ENCODE measurements around the gene CBX2.

CBX2 gene

DNA sequence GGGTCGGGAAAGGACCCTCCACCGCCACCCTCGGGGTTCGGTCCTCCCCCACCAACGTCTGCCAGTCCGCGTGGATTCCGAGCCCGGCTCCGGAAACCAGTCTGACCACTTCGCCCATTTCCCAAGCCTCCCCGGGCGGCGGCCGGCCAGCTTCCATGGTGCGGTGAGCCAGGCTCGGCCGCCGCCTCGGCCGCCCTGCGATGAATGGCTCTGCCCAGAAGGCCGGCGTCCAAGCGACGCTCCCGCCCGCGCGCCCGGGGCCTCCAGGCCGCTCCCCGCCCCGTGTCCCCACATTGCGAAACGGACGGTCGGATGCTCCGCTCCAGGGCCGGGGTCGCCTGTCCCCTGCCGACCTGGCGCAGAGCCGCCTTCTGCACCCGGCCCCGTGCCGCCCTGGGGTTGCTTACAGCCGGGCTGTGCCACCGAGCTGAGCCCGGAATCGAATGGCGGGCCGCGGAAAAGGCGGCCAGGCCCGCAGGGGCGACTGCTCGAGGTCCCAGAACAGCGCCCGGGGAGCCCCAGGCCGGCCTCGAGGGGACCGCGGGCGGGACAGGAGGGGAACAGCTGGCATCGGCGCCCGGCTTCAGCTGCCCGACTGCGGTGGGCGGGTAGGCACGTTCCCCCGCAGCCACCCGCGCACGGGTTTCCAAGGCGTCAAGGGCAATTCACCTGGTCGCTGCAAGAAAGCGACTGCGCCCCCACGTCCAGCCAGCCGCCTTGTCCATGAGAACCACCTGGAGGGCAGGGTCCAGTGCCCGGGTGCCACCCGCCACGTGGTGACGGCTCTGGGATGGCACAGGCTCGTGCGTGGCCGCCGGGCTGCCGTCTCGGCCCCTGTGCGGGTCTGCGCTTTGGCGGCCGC, 37.3 kb downstream of the CBX2 start:
- H3K27me3 Mint-ChIP-seq: peaks cover 23% of the 10 kb centered on the region
- no peak overlapping the region for H3K4me3 Mint-ChIP-seq
- no peaks in the 10 kb centered on the region for H3K9me3 Mint-ChIP-seq (ENCODE audit: low read depth)
- H3K27ac Mint-ChIP-seq: no peak overlapping the region
- peaks cover 6% of the 10 kb centered on the region for H3K36me3 Mint-ChIP-seq
- H3K4me1 Mint-ChIP-seq (ENCODE audit: low read depth): peaks cover 22% of the 10 kb centered on the region

DNA sequence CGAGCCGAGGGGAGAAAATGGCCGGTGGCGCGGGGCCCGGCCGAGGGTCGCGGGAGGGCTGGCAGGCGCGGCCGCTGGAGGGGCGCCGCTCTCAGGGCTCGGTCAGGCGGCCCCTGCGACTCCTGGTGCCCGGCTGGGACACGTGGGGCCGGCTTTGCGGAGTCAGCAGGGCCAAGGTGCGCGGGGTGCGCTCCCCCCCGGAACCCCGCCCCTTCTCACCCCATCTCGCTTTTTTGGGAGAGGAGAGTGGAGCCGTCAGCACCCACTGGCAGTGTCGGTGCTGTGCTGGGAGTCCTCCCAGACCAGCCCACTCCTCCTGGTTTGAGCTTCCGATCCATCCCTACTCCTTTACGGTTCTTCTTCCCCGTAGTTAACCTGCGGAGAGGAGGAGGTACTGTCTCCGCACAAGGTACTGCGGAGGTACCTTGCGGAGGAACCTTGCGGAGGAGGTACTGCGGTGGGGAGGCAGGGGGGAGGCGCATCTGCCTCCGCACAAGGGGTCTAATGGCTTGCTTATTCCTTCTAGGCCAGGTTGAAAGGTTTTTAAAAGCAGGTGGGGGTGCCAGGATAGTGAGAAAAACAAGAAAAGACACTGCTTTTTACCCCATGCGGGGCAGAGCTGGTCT, 38.0 kb downstream of the CBX2 start:
- no peak overlapping the region for H3K27ac Mint-ChIP-seq
- H3K36me3 Mint-ChIP-seq: peaks cover 6% of the 10 kb centered on the region
- peaks cover 19% of the 10 kb centered on the region for H3K4me1 Mint-ChIP-seq (ENCODE audit: low read depth)
- peaks cover 21% of the 10 kb centered on the region for H3K27me3 Mint-ChIP-seq
- no peaks in the 10 kb centered on the region for H3K9me3 Mint-ChIP-seq (ENCODE audit: low read depth)
- H3K4me3 Mint-ChIP-seq: peak overlapping the region; percentile 56

DNA sequence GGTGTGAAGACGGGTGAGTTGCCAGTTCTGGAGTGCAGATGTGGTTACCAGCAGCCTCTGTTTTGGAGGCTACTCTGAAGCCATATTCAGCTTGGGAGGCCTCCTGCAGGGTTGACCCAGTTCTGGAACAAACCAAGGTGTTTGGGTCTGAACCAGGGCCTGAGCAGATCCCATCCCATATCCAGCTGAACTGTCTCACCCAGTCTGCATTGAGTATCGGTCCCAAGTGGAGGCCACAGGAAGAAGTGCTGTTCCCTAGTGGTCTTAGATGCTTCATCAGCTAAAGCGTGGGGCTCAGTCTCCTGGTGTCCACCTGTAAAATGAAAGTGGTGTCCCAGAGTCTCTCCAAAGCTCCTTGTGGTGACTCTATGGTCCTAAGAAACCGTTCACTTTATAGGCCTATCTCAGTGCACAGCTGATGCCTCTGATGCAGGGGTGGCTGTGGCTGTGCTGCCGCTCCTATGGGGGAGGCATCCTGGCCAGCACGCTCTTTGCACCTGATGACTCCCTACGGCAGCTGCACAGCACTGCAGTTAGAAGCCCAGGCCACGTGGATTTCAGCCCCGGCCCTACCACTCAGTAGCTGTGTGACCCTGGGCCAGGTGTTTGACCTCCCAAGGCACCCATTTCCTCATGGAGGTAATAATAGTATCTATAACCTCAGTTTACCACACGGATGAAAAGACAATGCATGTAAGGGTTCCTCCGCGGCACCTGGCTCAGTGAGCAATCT, 40.2 kb downstream of the CBX2 start:
- peaks cover 10% of the 10 kb centered on the region for H3K4me1 Mint-ChIP-seq (ENCODE audit: low read depth)
- H3K9me3 Mint-ChIP-seq (ENCODE audit: low read depth): no peaks in the 10 kb centered on the region
- H3K4me3 Mint-ChIP-seq: no peak overlapping the region
- H3K27ac Mint-ChIP-seq: no peak overlapping the region
- H3K27me3 Mint-ChIP-seq: peaks cover 17% of the 10 kb centered on the region
- peaks cover 6% of the 10 kb centered on the region for H3K36me3 Mint-ChIP-seq

DNA sequence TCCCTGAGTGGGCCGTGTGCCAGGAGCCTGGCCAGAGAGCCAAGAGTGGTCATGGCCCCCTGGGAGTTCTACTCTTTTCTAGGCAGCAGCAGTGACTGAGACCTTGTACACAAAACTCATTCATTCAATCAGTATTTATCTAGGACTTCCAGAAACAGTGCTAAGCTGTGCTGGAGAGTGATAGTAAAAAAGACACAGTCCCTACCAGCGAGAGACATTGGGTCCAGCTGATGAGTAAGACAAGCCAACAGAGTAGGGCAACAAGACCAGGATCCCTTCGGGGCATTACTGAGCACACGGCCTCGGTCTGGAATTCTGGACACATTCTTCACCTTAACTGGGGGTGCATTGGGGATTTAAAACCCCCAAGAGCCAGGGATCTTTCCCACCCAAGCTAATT, 41.1 kb downstream of the CBX2 start:
- no peaks in the 10 kb centered on the region for H3K9me3 Mint-ChIP-seq (ENCODE audit: low read depth)
- H3K4me3 Mint-ChIP-seq: no peak overlapping the region
- H3K27ac Mint-ChIP-seq: no peak overlapping the region
- peaks cover 6% of the 10 kb centered on the region for H3K36me3 Mint-ChIP-seq
- peaks cover 17% of the 10 kb centered on the region for H3K27me3 Mint-ChIP-seq
- peaks cover 10% of the 10 kb centered on the region for H3K4me1 Mint-ChIP-seq (ENCODE audit: low read depth)

DNA sequence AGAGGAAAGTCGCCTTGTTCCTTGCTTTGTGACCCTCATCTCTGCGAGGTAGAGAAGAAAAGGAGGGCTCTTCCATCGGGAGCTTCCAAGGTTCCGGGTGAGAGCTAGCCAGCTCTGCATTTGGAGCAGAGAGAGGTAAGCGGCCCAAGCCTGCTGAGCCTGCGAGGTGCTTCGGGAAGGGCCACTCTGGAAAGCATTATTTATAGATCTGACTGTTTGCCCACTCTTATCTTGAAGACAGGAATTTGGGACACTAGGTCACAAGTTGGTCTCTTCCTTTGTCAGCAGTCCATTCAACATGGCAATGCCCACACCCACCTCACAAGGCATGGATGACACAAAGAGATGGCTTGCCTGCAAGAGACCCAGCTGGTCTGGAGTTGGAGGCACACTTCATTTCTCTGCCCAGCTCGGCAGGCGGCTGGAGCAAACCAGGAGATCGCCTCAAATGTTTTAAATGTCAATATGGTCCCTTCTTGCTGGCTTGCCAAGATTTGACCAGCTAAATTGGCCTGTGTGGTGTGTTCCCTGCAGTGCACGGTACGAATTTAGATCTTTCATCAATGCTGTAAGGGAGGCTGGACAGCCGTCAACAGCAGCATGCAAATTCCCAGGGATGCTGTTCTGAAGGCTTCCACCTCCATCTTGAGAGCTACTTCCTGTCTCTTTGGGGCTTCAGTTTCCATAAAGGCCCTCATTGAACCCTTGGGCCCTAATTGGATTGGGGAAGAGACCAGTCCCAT, 41.8 kb downstream of the CBX2 start:
- H3K4me3 Mint-ChIP-seq: no peak overlapping the region
- H3K4me1 Mint-ChIP-seq (ENCODE audit: low read depth): peaks cover 5% of the 10 kb centered on the region
- H3K27me3 Mint-ChIP-seq: peaks cover 13% of the 10 kb centered on the region
- H3K36me3 Mint-ChIP-seq: peaks cover 6% of the 10 kb centered on the region
- no peaks in the 10 kb centered on the region for H3K9me3 Mint-ChIP-seq (ENCODE audit: low read depth)
- no peak overlapping the region for H3K27ac Mint-ChIP-seq

DNA sequence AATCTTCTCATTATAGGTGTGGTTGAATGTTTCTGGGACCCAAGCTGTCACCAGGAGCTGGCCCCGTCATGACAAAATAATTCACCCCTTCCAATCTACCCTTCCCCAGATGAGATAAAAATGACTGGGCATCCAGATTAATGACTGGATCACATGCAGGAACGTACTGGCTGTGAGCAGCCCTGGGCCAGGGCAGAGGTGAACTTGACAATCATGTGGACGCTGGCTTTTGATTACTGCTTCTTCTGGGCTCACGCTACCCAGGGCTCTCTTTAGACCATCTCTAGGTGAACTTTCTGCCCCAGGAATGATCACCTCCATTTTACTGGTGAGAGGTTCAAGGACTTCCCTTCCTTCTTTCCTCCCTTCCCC, 43.0 kb downstream of the CBX2 start:
- H3K9me3 Mint-ChIP-seq (ENCODE audit: low read depth): no peaks in the 10 kb centered on the region
- H3K4me1 Mint-ChIP-seq (ENCODE audit: low read depth): peaks cover 4% of the 10 kb centered on the region
- H3K27ac Mint-ChIP-seq: no peak overlapping the region
- no peak overlapping the region for H3K4me3 Mint-ChIP-seq
- H3K27me3 Mint-ChIP-seq: peaks cover 12% of the 10 kb centered on the region
- H3K36me3 Mint-ChIP-seq: peaks cover 5% of the 10 kb centered on the region

DNA sequence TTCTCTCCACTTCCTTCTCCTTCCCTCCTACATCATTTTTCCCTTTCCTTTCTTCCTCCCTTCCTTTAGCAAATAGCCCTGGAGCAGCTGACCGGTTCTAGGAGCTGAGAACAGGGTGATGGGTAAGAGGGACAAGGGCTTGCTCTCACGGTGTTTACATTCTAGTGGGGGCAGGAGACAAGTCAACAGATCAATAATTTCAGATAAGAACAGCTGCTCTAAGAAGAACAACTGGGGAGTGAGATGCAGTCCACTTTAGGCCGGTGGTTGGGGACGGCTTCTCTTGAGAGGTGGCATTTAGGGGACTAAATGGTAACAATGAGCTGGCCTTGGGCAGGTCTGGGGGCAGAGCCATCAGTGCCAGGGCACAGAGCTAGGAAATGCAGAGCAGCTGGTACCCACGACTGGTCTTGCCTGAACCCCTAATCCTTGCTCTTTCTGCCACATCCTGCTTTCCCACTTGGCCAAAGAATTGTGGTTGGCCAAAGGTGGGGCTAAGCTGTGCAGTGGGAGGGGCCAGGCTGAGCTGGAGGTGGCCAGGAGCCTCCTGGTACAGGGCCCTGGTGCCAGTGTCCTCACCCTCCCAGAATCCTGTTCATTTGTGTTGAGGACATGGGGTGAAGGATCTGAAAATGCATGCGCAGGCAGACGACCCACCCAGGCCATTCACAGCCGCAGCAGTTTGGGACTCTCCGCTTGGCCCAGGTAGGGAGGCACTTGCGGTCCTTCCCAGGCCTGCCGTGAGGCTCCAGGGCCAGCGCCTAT, 43.6 kb downstream of the CBX2 start:
- Mint-ChIP-seq H3K4me3 (no peak overlapping the region), H3K4me1 (ENCODE audit: low read depth) (peaks cover 6% of the 10 kb centered on the region), H3K27me3 (peaks cover 8% of the 10 kb centered on the region), H3K9me3 (ENCODE audit: low read depth) (no peaks in the 10 kb centered on the region), H3K36me3 (peaks cover 3% of the 10 kb centered on the region), H3K27ac (no peak overlapping the region)

DNA sequence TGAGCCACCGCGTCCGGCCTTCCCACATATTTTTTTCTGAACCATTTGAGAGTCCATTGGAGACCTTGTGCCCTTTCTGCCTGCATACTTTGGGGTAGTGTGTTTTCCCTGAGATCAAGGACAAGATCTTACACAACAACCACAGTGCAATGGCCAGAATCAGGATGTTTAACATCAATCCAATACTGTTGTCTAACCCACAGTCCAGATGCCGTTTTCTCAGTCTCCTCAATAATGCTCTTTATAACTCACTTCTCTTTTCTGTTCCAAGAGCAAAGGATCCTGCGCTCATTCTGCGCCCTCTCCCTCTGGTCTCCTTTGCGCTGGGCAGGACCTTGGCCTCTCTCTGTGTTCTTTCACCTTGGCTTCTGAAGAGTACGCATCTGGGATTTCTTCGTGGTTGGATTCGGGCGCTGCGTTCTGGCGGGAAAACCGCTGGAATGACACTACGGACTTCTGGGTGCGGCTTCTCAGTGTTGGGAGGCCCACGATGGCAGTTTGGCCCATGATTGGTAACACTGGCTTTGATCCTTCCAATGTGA, 44.7 kb downstream of the CBX2 start:
- Mint-ChIP-seq H3K4me1 (ENCODE audit: low read depth) (peaks cover 9% of the 10 kb centered on the region), H3K36me3 (no peaks in the 10 kb centered on the region), H3K4me3 (no peak overlapping the region), H3K27ac (no peak overlapping the region), H3K9me3 (ENCODE audit: low read depth) (no peaks in the 10 kb centered on the region), H3K27me3 (peaks cover 3% of the 10 kb centered on the region)

DNA sequence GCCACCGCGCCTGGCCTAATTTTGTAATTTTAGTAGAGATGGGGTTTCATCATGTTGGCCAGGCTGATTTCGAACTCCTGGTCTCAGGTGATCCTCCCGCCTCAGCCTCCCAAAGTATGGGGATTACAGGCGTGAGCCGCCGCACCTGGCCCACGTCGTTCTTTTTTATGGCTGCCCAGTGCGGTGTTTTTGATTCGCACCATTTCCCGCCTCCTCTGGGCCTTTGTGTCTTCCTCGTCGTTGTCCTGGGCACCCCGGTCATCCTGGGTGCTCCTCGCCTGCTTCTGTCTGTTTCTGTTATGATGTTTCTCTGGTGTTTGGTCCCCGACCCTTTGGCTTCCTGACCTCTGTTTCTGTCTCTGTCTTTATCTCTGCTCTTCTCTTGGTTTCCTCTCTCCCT, 46.3 kb downstream of the CBX2 start:
- Mint-ChIP-seq H3K4me3 (no peak overlapping the region), H3K27me3 (peaks cover 3% of the 10 kb centered on the region), H3K4me1 (ENCODE audit: low read depth) (peaks cover 9% of the 10 kb centered on the region), H3K27ac (no peak overlapping the region), H3K36me3 (no peaks in the 10 kb centered on the region), H3K9me3 (ENCODE audit: low read depth) (no peaks in the 10 kb centered on the region)

DNA sequence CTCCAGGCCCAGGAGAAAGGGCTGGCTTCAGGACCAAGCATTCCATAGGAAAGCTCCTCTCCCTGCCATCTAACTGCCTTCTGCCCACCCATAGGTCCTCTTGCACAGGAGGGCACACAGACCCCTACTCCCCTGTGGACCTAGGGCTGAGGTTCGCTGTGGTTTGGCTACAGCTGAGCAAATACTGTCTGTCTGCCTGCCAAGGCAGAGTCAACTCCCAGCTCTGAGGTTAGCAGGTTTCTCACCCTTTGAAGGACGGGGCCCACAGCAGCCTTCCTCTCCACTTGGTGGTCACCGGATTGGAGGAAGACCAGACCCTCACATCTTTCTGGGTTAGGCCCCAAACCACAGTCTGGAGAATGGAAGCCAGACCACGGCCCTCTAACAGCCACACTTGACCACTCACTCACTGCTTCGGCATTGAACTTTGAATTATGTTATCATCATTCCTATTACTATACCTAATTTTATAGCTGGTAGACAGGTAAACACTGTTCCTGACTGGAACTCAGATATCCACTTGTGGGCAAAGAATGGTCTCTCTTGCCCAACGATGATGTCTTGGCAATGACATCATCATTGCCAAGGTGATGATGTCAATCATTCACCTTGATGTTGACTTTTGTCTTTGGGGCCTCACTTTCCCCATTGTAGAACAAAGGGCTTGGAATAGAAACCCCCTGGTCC, 47.1 kb downstream of the CBX2 start:
- Mint-ChIP-seq H3K27ac (no peak overlapping the region), H3K36me3 (no peaks in the 10 kb centered on the region), H3K27me3 (peaks cover 1% of the 10 kb centered on the region), H3K4me1 (ENCODE audit: low read depth) (peaks cover 10% of the 10 kb centered on the region), H3K9me3 (ENCODE audit: low read depth) (no peaks in the 10 kb centered on the region), H3K4me3 (no peak overlapping the region)

DNA sequence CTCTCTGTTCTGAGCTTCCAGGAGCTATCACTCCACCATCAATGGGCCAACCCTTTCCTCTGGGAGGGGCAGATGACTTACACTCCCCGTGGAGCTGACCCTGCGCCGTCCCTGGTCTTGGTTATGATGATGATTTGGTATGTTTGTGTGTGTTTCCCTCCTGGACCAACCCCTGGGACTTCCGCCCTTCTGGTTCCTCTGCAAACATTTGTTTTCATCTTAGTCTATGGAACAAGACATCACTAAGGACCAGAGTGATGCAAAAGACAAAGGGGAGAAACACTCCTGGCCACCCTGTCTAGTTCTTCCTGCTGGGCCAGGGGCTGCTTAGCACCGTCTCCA, 47.6 kb downstream of the CBX2 start:
- no peaks in the 10 kb centered on the region for H3K9me3 Mint-ChIP-seq (ENCODE audit: low read depth)
- H3K36me3 Mint-ChIP-seq: no peaks in the 10 kb centered on the region
- H3K27ac Mint-ChIP-seq: no peak overlapping the region
- H3K27me3 Mint-ChIP-seq: peaks cover 1% of the 10 kb centered on the region
- peaks cover 10% of the 10 kb centered on the region for H3K4me1 Mint-ChIP-seq (ENCODE audit: low read depth)
- no peak overlapping the region for H3K4me3 Mint-ChIP-seq

DNA sequence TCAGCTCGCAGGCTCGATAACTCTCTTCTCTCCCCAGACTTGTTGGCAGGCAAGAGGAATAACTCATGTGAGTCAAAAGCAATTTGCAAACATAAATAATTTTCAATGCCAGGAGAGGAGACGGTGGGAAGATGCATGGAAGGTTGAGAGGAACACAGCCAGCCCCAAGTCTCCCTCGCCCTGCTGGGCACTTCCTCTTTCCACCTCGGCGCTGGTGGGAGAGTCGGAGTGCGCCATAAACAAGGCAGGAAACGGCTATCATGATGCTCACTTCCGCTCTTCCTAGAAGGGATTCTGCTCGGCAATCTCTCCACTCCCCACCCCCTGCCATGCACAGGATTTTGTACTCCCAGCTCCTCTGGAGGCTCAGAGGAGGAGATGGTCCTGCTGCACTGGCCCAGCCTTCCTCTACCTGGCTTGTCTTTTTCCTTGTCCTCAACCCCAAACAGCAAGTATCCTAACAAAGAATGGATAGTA, 48.3 kb downstream of the CBX2 start:
- Mint-ChIP-seq H3K36me3 (no peaks in the 10 kb centered on the region), H3K4me3 (no peak overlapping the region), H3K27me3 (peaks cover 1% of the 10 kb centered on the region), H3K27ac (no peak overlapping the region), H3K4me1 (ENCODE audit: low read depth) (peaks cover 10% of the 10 kb centered on the region), H3K9me3 (ENCODE audit: low read depth) (no peaks in the 10 kb centered on the region)

DNA sequence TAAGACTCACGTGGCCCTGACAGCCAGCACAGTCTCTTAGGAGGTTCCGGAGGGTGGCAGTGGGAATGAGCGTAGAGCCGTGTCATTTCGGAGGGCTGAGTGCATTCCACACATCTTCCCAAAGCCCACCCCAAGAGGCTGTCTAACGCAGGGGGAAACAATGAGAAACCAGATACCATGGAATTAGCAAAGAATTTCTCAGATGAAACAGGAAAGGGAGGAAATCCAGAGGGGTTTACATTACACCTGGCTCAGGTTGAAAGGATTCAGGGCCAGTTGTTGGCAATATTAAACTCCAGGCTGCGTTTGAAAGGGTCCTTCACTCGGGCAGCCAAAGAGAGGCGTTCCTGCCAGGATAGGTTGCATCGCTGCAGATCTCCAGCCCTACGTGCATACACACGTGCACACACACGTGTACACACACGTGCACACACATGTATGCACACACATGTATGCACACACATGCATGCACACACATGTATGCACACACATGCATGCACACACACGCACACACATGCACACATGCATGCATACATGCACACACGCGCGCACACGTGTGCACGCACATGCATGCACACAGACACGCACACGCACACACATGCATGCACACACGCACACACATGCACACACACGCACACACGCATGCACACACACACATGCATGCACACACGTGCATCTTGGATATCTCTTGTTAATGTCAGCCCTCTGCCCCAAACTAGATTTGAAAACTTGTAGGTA, 49.1 kb downstream of the CBX2 start:
- H3K4me1 Mint-ChIP-seq (ENCODE audit: low read depth): peaks cover 10% of the 10 kb centered on the region
- no peaks in the 10 kb centered on the region for H3K9me3 Mint-ChIP-seq (ENCODE audit: low read depth)
- no peak overlapping the region for H3K27ac Mint-ChIP-seq
- peaks cover 1% of the 10 kb centered on the region for H3K27me3 Mint-ChIP-seq
- no peaks in the 10 kb centered on the region for H3K36me3 Mint-ChIP-seq
- no peak overlapping the region for H3K4me3 Mint-ChIP-seq
